GM03348 (cell line): ENCODE results near the gene STAM2.
"Not testable (repeated sequence)": the region's sequence is repeated elsewhere in the genome, so short reads cannot be mapped to it uniquely, and the experiment has no call there.

ENCODE experiments used
- DNase-seq: peaks from one replicate; pipeline ENCODE4 v3.0.0; 2012; ENCODE audit warnings: low spot score

Gene STAM2

GRCh38 chr2:152175368-152176112 is at the start of gene STAM2:
TSS of gene STAM2 (minus strand) at chr2:152175763. CDS start at chr2:152175642, 121 bp downstream.
- DNase-seq = peak; percentile 97

GRCh38 chr2:152223977-152224376 is 48.4 kb upstream of the STAM2 start:
- DNase-seq = no peak

GRCh38 chr2:152222975-152223637 is 47.5 kb upstream of the STAM2 start:
- DNase-seq = no peak

GRCh38 chr2:152221839-152222238 is 46.3 kb upstream of the STAM2 start:
- peak; percentile 48 for DNase-seq

GRCh38 chr2:152219077-152219828 is 43.7 kb upstream of the STAM2 start:
- DNase-seq = no peak

- no peak for DNase-seq
Observed at GRCh38 chr2:152201466-152201830, 25.9 kb upstream of the STAM2 start.

- DNase-seq = peak; percentile 93
Observed at GRCh38 chr2:152200565-152201465, 25.3 kb upstream of the STAM2 start.

- DNase-seq = no peak
Observed at GRCh38 chr2:152200101-152200500, 24.5 kb upstream of the STAM2 start.

- DNase-seq = no peak
Observed at GRCh38 chr2:152198499-152198898, 22.9 kb upstream of the STAM2 start.

GRCh38 chr2:152197508-152198284 is 22.1 kb upstream of the STAM2 start:
- not testable (repeated sequence) for DNase-seq

GRCh38 chr2:152189622-152190495 is 14.3 kb upstream of the STAM2 start:
- DNase-seq = peak; percentile 79

GRCh38 chr2:152186808-152187207 is 11.2 kb upstream of the STAM2 start:
- DNase-seq = not testable (repeated sequence)

- DNase-seq = no peak
Observed at GRCh38 chr2:152186262-152186661, 10.7 kb upstream of the STAM2 start.

GRCh38 chr2:152183401-152184073 is 8.0 kb upstream of the STAM2 start:
- DNase-seq = no peak

- DNase-seq = not testable (repeated sequence)
Observed at GRCh38 chr2:152177667-152178066, 2.1 kb upstream of the STAM2 start.

- peak; percentile 35 for DNase-seq
Observed at GRCh38 chr2:152176113-152176714, 651 bp upstream of the STAM2 start.

GRCh38 chr2:152175012-152175367 is 573 bp downstream of the STAM2 start:
- DNase-seq = no peak

GRCh38 chr2:152174574-152174973 is 989 bp downstream of the STAM2 start:
- DNase-seq = no peak

GRCh38 chr2:152173831-152174230 is 1.7 kb downstream of the STAM2 start:
- no peak for DNase-seq
